K562 (cell line): ENCODE measurements around the gene ZNF334. TPM values are rescaled to one million over a fixed set of nuclear protein-coding genes. Genes with fewer than 3 reads are reported as not detected.

Experiments used
- ATAC-seq: fragments of 200-7000 bp; cut with Tn5 transposase; 3 replicates; pipeline ENCODE4 v1.9.1; 2020; ENCODE audit warnings: moderate library complexity
- BruUV-seq: library from RNA; stranded (reverse); fragments of 400-500 nt; replicated peaks from 2 replicates; lab custom pipeline; 2021; lab: Mats Ljungman, UMichigan
- CTCF ChIA-PET: fragments of 300-600 bp; formaldehyde crosslinking; extraction: SDS; loops from one replicate; lab custom pipeline; 2021; ENCODE audit warnings: low intra/inter-chr PET ratio; lab: Yijun Ruan, JAX
- POLR2A ChIA-PET: fragments of 300-600, 350-650 bp; sonication (Branson Sonifier 250); formaldehyde crosslinking; extraction: SDS; loops from one replicate; lab custom pipeline; 2021; ENCODE audit warnings: antibody characterized with exemption, inconsistent platforms; lab: Yijun Ruan, JAX
- DNase-seq, 4 experiments: peaks; one replicate each; pipeline versions ENCODE4 v3.0.0 to v3.0.0-alpha.2; 2011 to 2018; ENCODE audit warnings: low spot score in 3 of 4, mixed read lengths in 3 of 4; ENCODE audit errors: extremely low read depth in 1 of 4
- FAIRE-seq: peaks from 2 replicates; lab custom pipeline; 2011; peaks lifted over from hg19 to GRCh38; lab: Jason Lieb, UNC
- H2AFZ ChIP-seq: 2 replicates; pipeline ENCODE4 v1.6.0; 2011; ENCODE audit warnings: low read depth, low read length, control low read depth, inconsistent platforms
- H3K27ac ChIP-seq: fragments of 200-600 bp; 3 replicates; pipeline ENCODE4 v1.8.0; 2011; ENCODE audit warnings: low read depth, mild to moderate bottlenecking, control low read depth, inconsistent platforms, low read length, moderate library complexity, mixed read lengths; ENCODE audit errors: extremely low read depth
- H3K27me3 ChIP-seq, 2 experiments: fragments of 300-600 bp in 1 of 2; 2 replicates in 1 of 2; 3 replicates in 1 of 2; pipeline versions ENCODE4 v1.6.0 to v1.8.0; 2011; ENCODE audit warnings: inconsistent platforms in 2 of 2, low read length in 2 of 2, mild to moderate bottlenecking in 1 of 2, mixed read lengths in 1 of 2, moderate library complexity in 1 of 2; ENCODE audit not compliant: control insufficient read depth in 2 of 2, insufficient read depth in 2 of 2
- H3K36me3 ChIP-seq: fragments of 300-600 bp; 3 replicates; pipeline ENCODE4 v1.8.0; 2011; ENCODE audit warnings: mild to moderate bottlenecking, low read length, inconsistent platforms; ENCODE audit not compliant: control insufficient read depth, insufficient read depth
- H3K4me1 ChIP-seq, 2 experiments: fragments of 200-600 bp in 1 of 2; replicated peaks in 1 of 2; 2 replicates in 1 of 2; 3 replicates in 1 of 2; pipeline versions ENCODE4 v1.5.1 to v1.8.0; 2011; ENCODE audit warnings: inconsistent platforms in 2 of 2, low read length in 2 of 2, mild to moderate bottlenecking in 1 of 2, mixed read lengths in 1 of 2, moderate library complexity in 1 of 2; ENCODE audit not compliant: control insufficient read depth in 2 of 2, insufficient read depth in 2 of 2
- H3K4me2 ChIP-seq: 2 replicates; pipeline ENCODE4 v1.6.1; 2011; ENCODE audit warnings: low read length, control low read depth, inconsistent platforms, mixed read lengths; ENCODE audit not compliant: insufficient read depth
- H3K4me3 ChIP-seq: fragments of 200-600 bp; sonication (generic), shearing (Covaris generic); 2 replicates; pipeline ENCODE4 v1.5.1; 2016; ENCODE audit warnings: control low read depth, inconsistent platforms
- H3K79me2 ChIP-seq: fragments of 200-600 bp; 3 replicates; pipeline ENCODE4 v1.8.0; 2011; ENCODE audit warnings: low read length, inconsistent platforms; ENCODE audit not compliant: control insufficient read depth, insufficient read depth
- H3K9ac ChIP-seq, 2 experiments: 2 replicates each; pipeline versions ENCODE4 v1.6.0 to v1.6.1; 2011; ENCODE audit warnings: low read depth in 2 of 2, low read length in 2 of 2, control low read depth in 1 of 2, inconsistent platforms in 1 of 2, mild to moderate bottlenecking in 1 of 2, mixed read lengths in 1 of 2; ENCODE audit not compliant: insufficient read depth in 1 of 2
- H3K9me1 ChIP-seq: one replicate; pipeline ENCODE4 v1.6.0; 2011; ENCODE audit warnings: inconsistent platforms, mild to moderate bottlenecking, low read length, moderate library complexity; ENCODE audit not compliant: control insufficient read depth, insufficient read depth
- H3K9me3 ChIP-seq: replicated peaks from 2 replicates; pipeline ENCODE4 v1.5.1; 2011; ENCODE audit warnings: low read depth, low read length, inconsistent platforms; ENCODE audit not compliant: control insufficient read depth, insufficient read depth
- H4K20me1 ChIP-seq: replicated peaks from 2 replicates; pipeline ENCODE4 v1.6.1; 2011; ENCODE audit warnings: low read length, inconsistent platforms, mixed read lengths; ENCODE audit not compliant: control insufficient read depth, insufficient read depth
- DIDO1 ChIP-seq: fragments of 450-650 bp; IDR thresholded peaks from 2 replicates; pipeline ENCODE4 v1.6.1; 2016; ENCODE audit warnings: low read depth, missing biosample characterization, missing genetic modification characterization
- EP300 ChIP-seq: IDR thresholded peaks from 2 replicates; pipeline ENCODE4 v1.6.1; 2012; ENCODE audit warnings: low read length, improper control_type of control experiment
- FOXM1 ChIP-seq, 2 experiments: fragments of 450-650 bp in 1 of 2; sonication (generic) in 1 of 2; formaldehyde crosslinking in 1 of 2; IDR thresholded peaks; 2 replicates each; pipeline versions ENCODE4 v1.6.1 to v1.9.0; 2017 to 2022; ENCODE audit warnings: low read depth in 2 of 2, mild to moderate bottlenecking in 2 of 2, missing genetic modification reagents in 1 of 2, moderate library complexity in 1 of 2
- HNRNPLL ChIP-seq: fragments of 200-400 bp; formaldehyde crosslinking; IDR thresholded peaks from 2 replicates; pipeline ENCODE4 v1.6.1; 2017; ENCODE audit warnings: low read length, low read depth, mild to moderate bottlenecking; ENCODE audit not compliant: poor library complexity, severe bottlenecking
- RBM34 ChIP-seq: fragments of 200-400 bp; formaldehyde crosslinking; IDR thresholded peaks from 2 replicates; pipeline ENCODE4 v1.6.1; 2018; ENCODE audit warnings: low read length, borderline replicate concordance; ENCODE audit not compliant: insufficient read depth
- SUPT5H ChIP-seq: fragments of 450-650 bp; IDR thresholded peaks from 2 replicates; pipeline ENCODE4 v1.6.1; 2016
- TCF7L2 ChIP-seq: fragments of 150-350 bp; IDR thresholded peaks from 2 replicates; pipeline ENCODE4 v1.6.1; 2016; ENCODE audit warnings: low read depth, mild to moderate bottlenecking, low read length, moderate library complexity
- ZBTB17 ChIP-seq: fragments of 450-650 bp; formaldehyde crosslinking; IDR thresholded peaks from 2 replicates; pipeline ENCODE4 v1.4.0; 2020; ENCODE audit warnings: mild to moderate bottlenecking
- ZNF124 ChIP-seq: sonication (generic); formaldehyde crosslinking; IDR thresholded peaks from 2 replicates; pipeline ENCODE4 v1.8.1; 2022; ENCODE audit warnings: missing genetic modification reagents
- ZSCAN32 ChIP-seq: fragments of 450-650 bp; formaldehyde crosslinking; IDR thresholded peaks from 2 replicates; pipeline ENCODE4 v1.4.0; 2020; ENCODE audit warnings: mild to moderate bottlenecking, moderate library complexity
- WGBS: fragments of 100-300 bp; shearing (Covaris generic); methylation state at CpG from one replicate; pipeline ENCODE4 v1.1.6; 2016; ENCODE audit warnings: low coverage, mixed read lengths; ENCODE audit not compliant: insufficient coverage; ENCODE audit errors: missing lambda C conversion rate; 5-methylcytosine and 5-hydroxymethylcytosine counted together
- in situ Hi-C: fragments of 300-500 bp; cut with MboI; formaldehyde crosslinking; loops from 4 replicates; pipeline ENCODE4 v1.15.0; 2018; ENCODE audit warnings: inconsistent platforms, mixed read lengths
- intact Hi-C: fragments of 100-400 bp; cut with micrococcal nuclease; formaldehyde crosslinking; loops from 2 replicates; pipeline ENCODE4 v1.14.2; 2022
- polyA plus RNA-seq, 8 experiments: library from polyadenylated mRNA; depleted of rRNA in 4 of 8; stranded (reverse) in 5 of 8; unstranded in 3 of 8; fragments of >200 nt; fragmentation: Nextera tagmentation in 2 of 8; fragmentation: Illumina TruSeq in 1 of 8; extraction: Ambion mirVana in 2 of 8; extraction: Trizol in 1 of 8; gene quantifications; 2 replicates each; pipeline versions ENCODE4 v1.2.1 to v1.2.3, GENCODE V29; 2011 to 2014; ENCODE audit warnings: inconsistent platforms in 1 of 8, missing spikeins in 1 of 8
- total RNA-seq, 7 experiments: library from RNA; depleted of rRNA in 6 of 7; stranded (reverse); fragments of >200 nt in 6 of 7; fragmentation: Illumina TruSeq in 2 of 7; extraction: Trizol in 2 of 7; gene quantifications; 2 replicates each; pipeline versions ENCODE4 v1.2.1 to v1.2.3, GENCODE V29; 2011 to 2021; ENCODE audit warnings: low replicate concordance in 1 of 7
- TF ChIP-seq, protein P1 (sequence below), 2 experiments: fragments of 450-650 bp in 1 of 2; sonication (generic) in 1 of 2; formaldehyde crosslinking; conservative IDR thresholded peaks; 2 replicates each; pipeline versions ENCODE4 v1.4.0 to v1.8.1; 2020 to 2022; ENCODE audit warnings: mild to moderate bottlenecking in 1 of 2, missing genetic modification reagents in 1 of 2

The ZNF334 gene
- total and polyA plus RNA-seq, 9 of the 15 experiments (the other 6 are each of a cell fraction or from before 2014, with no cell fraction given), result 0.06 to 0.27 (median 0.21) TPM; not detected in 1

DNA sequence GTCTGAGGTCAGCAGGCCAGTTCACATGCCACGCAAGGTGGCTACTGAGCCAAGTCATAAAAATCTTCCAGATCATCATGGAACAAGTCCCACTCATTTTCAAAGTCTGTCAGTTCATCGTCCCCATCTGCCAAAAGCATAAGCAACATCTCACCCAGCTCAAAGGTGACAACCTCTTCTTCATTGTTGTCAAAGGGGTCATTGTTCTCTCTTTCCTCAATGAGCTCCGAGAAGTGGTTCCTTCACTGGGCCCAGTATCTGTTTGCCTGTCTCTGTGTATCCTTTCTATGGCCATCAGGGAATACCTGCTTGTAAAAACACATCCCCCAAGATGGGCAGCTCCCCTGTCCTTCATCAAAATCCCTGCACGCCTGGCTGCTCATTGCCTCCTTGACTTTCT lies 49.5 kb downstream of the ZNF334 start:
- no peak for FAIRE-seq
- no TSS peak for BruUV-seq
- Histone ChIP-seq H3K79me2 (no peaks in the 10 kb centered on the region), H3K27ac (no peak overlapping the region), H2AFZ (no peak overlapping the region), H4K20me1 (no peaks in the 10 kb centered on the region), H3K9ac (no peak overlapping the region), H3K4me3 (no peak overlapping the region), H3K9me1 (no peaks in the 10 kb centered on the region), H3K27me3 (peaks cover 9 to 34% of the 10 kb centered on the region in 2 experiments; a peak in 4 of 5 replicates), H3K4me2 (no peak overlapping the region), H3K36me3 (no peaks in the 10 kb centered on the region), H3K4me1 (no peaks in the 10 kb centered on the region), H3K9me3 (no peaks in the 10 kb centered on the region)
- 4% methylated on average over 4 of the region's 4 CpGs for WGBS
- DNase-seq, result no peak
- ChIA-PET CTCF (no interaction called here), POLR2A (interaction anchor here (0.5 to 1.6 kb wide), 3 partner anchors 13 to 46 kb away, joined by 3 to 5 read pairs (median 3); no protein-coding TSS in a partner anchor)
- in situ Hi-C loops, result no loop called here
- intact Hi-C loops, result no loop called here
- TF ChIP-seq HNRNPLL (no peak), SUPT5H (no peak), FOXM1 (IDR thresholded peaks at IDR 0.05; ENCODE audit: low read depth) (no peak), FOXM1 (CRISPR knock-in tag; IDR thresholded peaks at IDR 0.05; ENCODE audit: low read depth) (no peak), ZNF124 (CRISPR knock-in tag) (no peak), ZBTB17 (CRISPR knock-in tag) (no peak), ZSCAN32 (CRISPR knock-in tag) (no peak), EP300 (no peak), TCF7L2 (no peak), DIDO1 (tag) (no peak), RBM34 (no peak)
- TF ChIP-seq, protein P1, sequence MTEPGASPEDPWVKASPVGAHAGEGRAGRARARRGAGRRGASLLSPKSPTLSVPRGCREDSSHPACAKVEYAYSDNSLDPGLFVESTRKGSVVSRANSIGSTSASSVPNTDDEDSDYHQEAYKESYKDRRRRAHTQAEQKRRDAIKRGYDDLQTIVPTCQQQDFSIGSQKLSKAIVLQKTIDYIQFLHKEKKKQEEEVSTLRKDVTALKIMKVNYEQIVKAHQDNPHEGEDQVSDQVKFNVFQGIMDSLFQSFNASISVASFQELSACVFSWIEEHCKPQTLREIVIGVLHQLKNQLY (CRISPR knock-in tag; conservative IDR thresholded peaks at IDR 0.05), result no peak
- ATAC-seq, result no peak
